Heart left ventricle (tissue), 13 donors: ENCODE data around the gene SULT1A1.

Experiments
- CTCF ChIP-seq, 12 donors: fragments of 200-600 bp; sonication (generic) in 4 of 12; IDR thresholded peaks; one replicate each; pipeline versions ENCODE4 v1.5.0 to v1.8.0; 2018 to 2022; ENCODE audit warnings: antibody characterized with exemption in 12 of 12, mild to moderate bottlenecking in 5 of 12
- POLR2A ChIP-seq, 2 donors: fragments of 450-650 bp; IDR thresholded peaks; one replicate each; pipeline ENCODE4 v1.6.1; 2017; ENCODE audit warnings: antibody characterized with exemption in 2 of 2, mild to moderate bottlenecking in 2 of 2, moderate library complexity in 2 of 2
- donor health status: ischemic (EF 13 %, LVEDD 7.1; RV severe dilation, severe dysfunction).
- donor health status: DM: no; HTN: yes; CAD: no.
- donor health status: DM: no; HTN: no; CAD: no.
- donor health status: ischemic (EF 25% LVEDD 6.9; RV normal size, moderate dysfunction).
- donor health status: ischemic (EF 25% LVEDD 5.7; RV mildly dilated, moderate dysfunction).
- donor health status: ischemic (EF 35%, LVEDD 5.7; RV mildly dilated, moderate dysfunction).
- donor health status: nonischemic (EF 11% LVEDD 7.7; RV severe dilation, severe dysfunction).
- donor health status: DM: yes; HTN: yes; CAD: no.
- donor health status: PGD.
- donor health status: ischemic (EF 29% LVEDD 5.4; RV normal size, mild dysfunction).
- donor health status: nonischemic (EF 23%, LVEDD 6.1; RV moderate dilation, normal function).

DNA sequence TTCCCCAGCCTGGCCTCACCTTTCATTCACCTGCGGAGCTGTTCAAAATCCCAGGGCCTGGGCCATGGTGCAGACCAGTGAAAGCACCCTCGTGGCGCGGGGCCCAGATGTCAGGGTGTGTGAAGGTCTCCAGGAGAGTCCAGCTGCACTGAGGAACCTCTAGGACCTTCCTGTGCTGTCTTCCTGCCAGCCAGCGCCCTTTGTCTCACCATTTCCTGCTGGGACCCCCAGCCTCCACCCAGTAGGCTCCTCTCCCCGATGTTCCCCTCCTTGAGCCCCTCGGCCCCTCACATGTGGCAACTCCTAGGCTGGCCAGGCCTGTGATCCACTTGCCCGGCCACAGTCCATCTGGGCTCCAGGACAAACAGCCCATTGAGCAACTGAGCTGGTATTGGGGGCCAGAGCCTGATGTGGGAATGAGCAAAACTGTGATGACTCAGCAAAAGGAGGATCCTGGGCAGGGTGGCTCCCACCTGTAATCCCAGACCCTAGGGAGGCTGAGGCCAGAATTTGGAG, 13.7 kb downstream of the SULT1A1 start:
- TF ChIP-seq CTCF (IDR thresholded peaks at IDR 0.05) (no peak), POLR2A (IDR thresholded peaks at IDR 0.05) (no peak)
